Cortex of kidney (tissue), 1 donor: ENCODE results near the gene SMARCA1.
"Not testable (repeated sequence)": the region's sequence is repeated elsewhere in the genome, so short reads cannot be mapped to it uniquely, and the experiment has no call there.

Source experiments
- DNase-seq: peaks from one replicate; lab custom pipeline; 2025; lab: John Stamatoyannopoulos, UW

The SMARCA1 gene

DNA sequence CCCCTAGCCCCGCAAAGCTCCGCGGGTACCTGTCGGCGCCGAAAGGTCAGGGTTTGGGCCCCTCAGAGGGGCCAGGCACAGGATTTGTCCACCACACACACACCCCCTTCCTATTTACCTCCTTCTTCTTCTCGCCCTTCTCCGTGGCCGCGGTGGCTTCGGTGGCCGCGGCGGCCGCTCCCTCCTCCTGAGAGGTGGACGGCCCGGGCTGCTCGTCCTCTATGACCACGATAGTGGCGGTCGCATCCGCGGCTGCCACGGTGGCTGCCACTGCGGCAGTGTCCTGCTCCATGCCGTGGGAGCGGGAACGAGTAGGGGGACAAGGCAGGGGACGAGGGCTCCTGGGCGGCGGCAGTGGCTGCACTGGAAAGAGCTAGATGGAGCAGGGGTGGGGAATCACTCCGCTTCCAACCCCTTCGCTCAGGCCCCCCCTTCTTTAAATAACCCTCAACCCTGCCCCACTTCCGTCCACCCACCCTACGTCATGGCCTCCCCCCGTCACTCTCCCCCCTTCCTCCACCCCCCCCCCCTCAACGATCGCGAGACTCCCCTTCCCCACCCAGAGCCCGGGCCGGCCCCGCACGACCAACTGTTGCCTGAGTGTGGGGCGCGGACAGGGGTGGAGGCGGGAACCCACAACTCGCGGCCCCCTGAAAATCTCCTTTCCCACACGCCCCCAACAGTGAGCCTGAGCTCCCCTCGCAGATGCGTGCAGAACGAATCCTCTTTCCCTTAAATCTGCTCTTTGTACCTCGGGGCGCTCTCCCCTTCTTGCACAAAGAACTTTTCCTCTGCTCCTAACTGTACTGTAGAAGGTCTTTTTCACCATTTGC is at the start of gene SMARCA1:
SMARCA1 (minus strand) TSS at position 412 of the 833 bp plus-strand sequence; CDS start at position 292, 120 bp downstream.
- DNase-seq, result no peak

GRCh38 chrX:129572422-129572821 is 49.1 kb upstream of the SMARCA1 start:
- no peak for DNase-seq

- DNase-seq, result no peak
Measured at GRCh38 chrX:129568349-129568748, 45.1 kb upstream of the SMARCA1 start.

DNA sequence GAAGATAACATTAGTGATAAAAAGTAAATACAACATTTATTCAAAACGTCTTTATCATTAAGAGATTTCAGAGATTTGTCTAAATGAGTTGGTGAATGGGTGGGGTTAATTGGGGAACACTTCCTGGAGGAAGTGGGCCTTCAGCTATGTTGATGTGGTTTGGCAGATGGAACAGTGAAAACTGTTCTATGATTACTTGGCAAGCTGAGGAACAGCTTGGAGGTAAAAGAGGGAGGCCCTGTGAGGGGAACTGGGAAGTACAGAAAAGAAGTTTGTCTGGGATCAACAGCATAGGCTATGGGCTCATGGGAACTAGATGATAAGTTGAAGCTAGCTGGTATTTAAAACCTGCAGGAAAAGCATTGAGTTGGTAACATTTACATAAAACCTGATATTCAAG is 42.8 kb upstream of the SMARCA1 start:
- no peak for DNase-seq

- no peak for DNase-seq
Measured at GRCh38 chrX:129565046-129565650, 41.9 kb upstream of the SMARCA1 start.

- not testable (repeated sequence) for DNase-seq
Measured at GRCh38 chrX:129564345-129564744, 41.1 kb upstream of the SMARCA1 start.

- no peak for DNase-seq
Measured at GRCh38 chrX:129561453-129561852, 38.2 kb upstream of the SMARCA1 start.

DNA sequence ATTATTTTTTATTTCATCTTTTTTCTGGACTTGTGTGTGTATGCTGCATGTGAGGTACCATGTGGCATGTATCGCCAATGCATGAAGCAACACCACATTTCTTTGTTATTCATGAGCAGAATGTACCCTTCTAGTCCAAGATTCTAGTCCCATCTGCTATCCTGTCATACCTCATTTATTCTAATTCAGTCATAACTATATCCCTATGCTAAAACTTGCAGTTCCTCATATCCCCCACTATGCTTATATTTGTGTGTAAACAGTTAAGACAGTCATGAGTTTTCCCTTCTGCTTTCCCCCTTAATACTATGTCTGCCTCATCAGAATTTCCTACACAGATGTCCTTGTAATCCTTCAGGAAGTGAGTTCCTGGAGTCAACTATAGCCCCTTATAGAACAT is 36.5 kb upstream of the SMARCA1 start:
- DNase-seq, result no peak

DNA sequence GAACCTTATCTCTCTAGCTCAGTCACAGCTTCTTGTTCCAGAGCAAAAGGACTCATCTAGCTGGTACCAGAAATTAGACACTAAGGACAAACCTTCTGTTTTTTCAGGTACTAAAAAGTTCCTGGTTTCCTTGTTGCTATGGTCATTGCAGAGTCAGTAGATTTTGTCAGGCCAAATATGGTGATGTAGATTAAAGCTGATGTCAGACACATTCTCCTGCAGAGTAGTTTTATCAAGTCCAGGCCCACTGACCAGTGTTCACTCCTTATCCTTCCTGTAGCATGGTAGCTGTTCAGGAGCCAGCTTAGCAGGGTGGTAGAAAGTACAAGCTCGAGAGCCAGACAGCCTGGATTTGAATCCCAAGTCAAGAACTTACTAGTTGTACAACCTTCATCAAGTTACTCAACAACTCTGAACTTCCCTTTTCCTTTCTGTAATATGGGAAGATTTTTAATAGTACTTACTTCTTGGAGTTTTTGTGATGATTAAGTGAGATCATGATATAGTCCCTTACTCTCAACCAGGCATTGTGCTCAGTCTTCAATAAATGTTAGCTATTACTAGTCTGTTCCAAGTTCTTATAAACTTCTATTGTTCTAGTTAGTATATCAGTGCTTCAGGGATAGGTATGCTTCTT is 34.7 kb upstream of the SMARCA1 start:
- no peak for DNase-seq

DNA sequence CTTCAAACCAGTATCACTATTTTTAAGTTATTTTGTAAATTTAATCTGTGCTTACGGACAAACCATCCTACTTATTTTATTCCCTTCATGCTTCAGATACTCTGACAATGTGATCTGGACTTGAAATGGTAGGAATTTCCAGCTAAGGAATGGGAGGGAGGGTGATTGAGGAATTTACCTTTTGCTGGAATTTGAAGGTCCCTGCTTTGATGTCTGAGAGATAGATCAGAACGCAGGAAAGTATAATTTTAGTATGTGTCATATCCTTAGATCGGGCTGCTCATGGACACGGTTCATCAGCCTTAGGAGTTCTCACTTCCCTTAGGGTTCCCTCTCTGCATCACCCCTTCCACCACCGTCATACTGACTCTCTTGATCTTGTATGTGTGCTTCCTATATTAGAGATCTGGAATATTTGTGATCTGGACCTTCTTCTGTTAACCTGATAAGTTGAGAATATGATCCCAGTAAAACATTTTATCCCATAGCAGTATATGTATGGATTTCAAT is 33.6 kb upstream of the SMARCA1 start:
- no peak for DNase-seq

DNA sequence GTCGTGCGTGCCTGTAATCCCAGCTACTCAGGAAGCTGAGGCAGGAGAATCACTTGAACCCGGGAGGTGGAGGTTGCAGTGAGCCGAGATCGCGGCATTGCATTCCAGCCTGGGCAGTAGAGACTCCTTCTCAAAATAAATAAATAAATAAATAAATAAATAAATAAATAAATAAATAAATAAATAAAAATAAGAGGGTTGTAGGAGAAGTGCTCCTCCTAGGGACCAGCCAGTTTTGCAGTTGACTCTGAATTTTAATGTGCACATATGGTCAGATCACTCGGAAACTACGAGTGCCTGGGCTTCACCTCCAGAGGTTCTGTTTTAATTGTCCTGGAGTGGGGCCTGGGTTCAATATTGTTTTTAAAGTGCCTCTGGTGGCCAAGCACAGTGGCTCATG is 31.5 kb upstream of the SMARCA1 start:
- not testable (repeated sequence) for DNase-seq

- no peak for DNase-seq
Measured at GRCh38 chrX:129553619-129554288, 30.5 kb upstream of the SMARCA1 start.

- no peak for DNase-seq
Measured at GRCh38 chrX:129549124-129549523, 25.8 kb upstream of the SMARCA1 start.

- no peak for DNase-seq
Measured at GRCh38 chrX:129545408-129545807, 22.1 kb upstream of the SMARCA1 start.

GRCh38 chrX:129544780-129545179 is 21.5 kb upstream of the SMARCA1 start:
- no peak for DNase-seq

DNA sequence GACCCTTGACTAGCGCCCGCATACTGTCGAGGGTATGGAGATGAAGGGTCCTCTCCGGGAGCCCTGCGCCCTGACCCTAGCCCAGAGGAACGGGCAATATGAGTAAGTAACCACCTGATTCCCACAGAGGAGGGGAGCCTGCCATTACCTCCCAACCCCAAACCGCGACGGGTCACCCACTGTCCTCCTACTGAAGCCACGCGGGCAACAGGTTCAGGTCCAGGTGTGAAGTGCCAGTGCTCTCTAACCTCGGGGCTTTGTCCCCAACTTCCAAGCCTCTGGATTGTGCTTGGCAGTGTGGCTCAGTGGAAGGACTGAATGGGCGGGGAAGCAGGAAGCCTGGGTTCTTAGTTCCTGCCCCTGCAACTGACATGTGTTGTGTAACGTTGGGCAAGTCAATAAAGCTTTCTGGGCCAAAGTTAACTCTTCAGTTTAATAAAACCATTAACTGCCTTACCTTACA is 17.5 kb upstream of the SMARCA1 start:
- no peak for DNase-seq

GRCh38 chrX:129540068-129540653 is 16.9 kb upstream of the SMARCA1 start, which contains the start of gene OCRL:
Gene OCRL (plus strand): TSS chrX:129540259. CDS start chrX:129540440, 181 bp downstream.
- no peak for DNase-seq

- no peak for DNase-seq
Measured at GRCh38 chrX:129534816-129535578, 11.7 kb upstream of the SMARCA1 start.

DNA sequence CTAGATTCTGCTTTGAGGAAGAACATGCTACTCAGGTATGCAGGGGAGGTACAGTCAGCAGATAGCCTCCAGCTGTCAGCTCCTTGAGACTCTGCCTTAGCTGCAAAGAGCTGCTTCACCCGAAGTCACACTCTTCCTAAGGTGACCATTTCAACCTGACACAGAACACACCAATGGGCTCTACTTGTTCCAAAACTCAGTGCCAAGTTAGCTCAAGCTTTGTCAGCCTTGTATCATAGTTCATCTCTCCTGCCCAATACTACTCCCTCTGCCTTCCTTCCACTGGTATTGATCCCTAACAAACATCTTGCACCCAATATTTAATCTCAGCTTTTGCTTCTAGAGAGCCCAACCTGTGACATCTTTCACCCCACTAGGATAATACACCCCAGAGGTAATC is 7.8 kb upstream of the SMARCA1 start:
- no peak for DNase-seq

- DNase-seq, result no peak
Measured at GRCh38 chrX:129530410-129530809, 7.1 kb upstream of the SMARCA1 start.
